ENCODE measurements around the gene PARG.
"Not testable (repeated sequence)": the region's sequence is repeated elsewhere in the genome, so short reads cannot be mapped to it uniquely, and the experiment has no call there.

PARG gene

GRCh38 chr10:49778197-49778596 is 163.6 kb downstream of the PARG start:
- no peak for DNase-seq (ENCODE audit: low read depth)
- TF ChIP-seq, protein P1, sequence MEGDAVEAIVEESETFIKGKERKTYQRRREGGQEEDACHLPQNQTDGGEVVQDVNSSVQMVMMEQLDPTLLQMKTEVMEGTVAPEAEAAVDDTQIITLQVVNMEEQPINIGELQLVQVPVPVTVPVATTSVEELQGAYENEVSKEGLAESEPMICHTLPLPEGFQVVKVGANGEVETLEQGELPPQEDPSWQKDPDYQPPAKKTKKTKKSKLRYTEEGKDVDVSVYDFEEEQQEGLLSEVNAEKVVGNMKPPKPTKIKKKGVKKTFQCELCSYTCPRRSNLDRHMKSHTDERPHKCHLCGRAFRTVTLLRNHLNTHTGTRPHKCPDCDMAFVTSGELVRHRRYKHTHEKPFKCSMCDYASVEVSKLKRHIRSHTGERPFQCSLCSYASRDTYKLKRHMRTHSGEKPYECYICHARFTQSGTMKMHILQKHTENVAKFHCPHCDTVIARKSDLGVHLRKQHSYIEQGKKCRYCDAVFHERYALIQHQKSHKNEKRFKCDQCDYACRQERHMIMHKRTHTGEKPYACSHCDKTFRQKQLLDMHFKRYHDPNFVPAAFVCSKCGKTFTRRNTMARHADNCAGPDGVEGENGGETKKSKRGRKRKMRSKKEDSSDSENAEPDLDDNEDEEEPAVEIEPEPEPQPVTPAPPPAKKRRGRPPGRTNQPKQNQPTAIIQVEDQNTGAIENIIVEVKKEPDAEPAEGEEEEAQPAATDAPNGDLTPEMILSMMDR (conservative IDR thresholded peaks at IDR 0.05; ENCODE audit: low read depth, low read length) = no peak
- no peak overlapping the region for H3K4me3 ChIP-seq (ENCODE audit: low read depth, low read length)

GRCh38 chr10:49776851-49777250 is 165.0 kb downstream of the PARG start:
- TF ChIP-seq, protein P1 (conservative IDR thresholded peaks at IDR 0.05; ENCODE audit: low read depth, low read length) = no peak
- no peak overlapping the region for H3K4me3 ChIP-seq (ENCODE audit: low read depth, low read length)
- DNase-seq (ENCODE audit: low read depth) = no peak

GRCh38 chr10:49775014-49775413 is 166.8 kb downstream of the PARG start:
- no peak overlapping the region for H3K4me3 ChIP-seq (ENCODE audit: low read depth, low read length)
- DNase-seq (ENCODE audit: low read depth) = no peak
- TF ChIP-seq, protein P1 (conservative IDR thresholded peaks at IDR 0.05; ENCODE audit: low read depth, low read length) = no peak

DNA sequence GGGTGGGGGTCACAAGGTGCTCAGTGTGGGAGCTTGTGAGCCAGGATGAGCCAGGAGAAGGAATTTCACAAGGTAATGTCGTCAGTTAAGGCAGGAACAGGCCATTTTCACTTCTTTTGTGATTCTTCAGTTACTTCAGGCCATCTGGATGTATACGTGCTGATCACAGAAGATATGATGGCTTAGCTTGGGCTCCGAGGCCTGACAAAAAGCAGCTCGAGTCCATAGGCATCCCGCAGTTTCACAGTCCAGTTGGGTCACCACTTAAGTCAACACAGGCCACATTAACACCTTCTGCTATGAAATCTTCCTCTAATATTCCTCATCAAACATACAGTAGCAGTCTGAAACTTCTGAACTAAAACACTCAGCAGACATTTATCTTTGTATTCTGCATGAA is 168.9 kb downstream of the PARG start:
- not testable (repeated sequence) for H3K4me3 ChIP-seq (ENCODE audit: low read depth, low read length); DNase-seq (ENCODE audit: low read depth)

DNA sequence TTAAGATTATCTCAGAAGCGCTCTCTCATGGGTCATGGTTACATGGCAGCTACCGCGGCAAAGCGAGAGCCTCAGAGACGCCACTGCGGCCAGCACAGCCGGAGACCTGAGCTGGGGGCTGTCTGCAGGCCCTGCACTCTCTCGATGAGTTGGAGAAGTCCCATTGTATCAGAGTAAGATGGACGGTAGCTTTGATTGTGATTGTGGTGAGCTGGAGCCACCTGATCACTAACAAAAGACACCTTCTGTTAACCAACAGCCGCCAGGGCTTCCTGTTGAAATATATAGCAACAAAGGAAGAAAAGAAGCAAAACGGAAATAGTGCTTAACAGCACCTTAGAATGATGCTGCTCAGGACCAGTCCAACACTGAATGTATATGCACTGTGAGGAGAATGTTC is 170.8 kb downstream of the PARG start:
- not testable (repeated sequence) for H3K4me3 ChIP-seq (ENCODE audit: low read depth, low read length); DNase-seq (ENCODE audit: low read depth)

DNA sequence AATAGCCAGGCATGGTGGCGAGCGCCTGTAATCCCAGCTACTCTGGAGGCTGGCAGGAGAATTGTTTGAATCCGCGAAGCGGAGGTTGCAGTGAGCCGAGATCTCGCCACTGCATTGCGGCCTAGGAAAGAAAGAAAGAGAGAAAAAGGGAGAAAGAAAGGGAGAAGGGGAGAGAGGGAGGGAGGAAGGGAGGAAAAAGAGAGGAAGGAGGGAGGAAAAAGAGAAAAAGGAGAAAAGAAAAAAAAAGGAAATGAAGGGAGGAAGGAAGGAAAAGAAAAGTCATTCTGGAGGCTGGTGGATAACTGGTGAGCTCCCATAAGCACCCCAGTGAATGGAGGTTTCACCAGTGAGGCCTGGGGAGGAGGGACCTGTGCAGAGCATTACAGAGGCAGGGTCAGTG is 172.1 kb downstream of the PARG start:
- no peak overlapping the region for H3K4me3 ChIP-seq (ENCODE audit: low read depth, low read length)
- TF ChIP-seq, protein P1 (conservative IDR thresholded peaks at IDR 0.05; ENCODE audit: low read depth, low read length) = no peak
- no peak for DNase-seq (ENCODE audit: low read depth)

GRCh38 chr10:49768731-49769130 is 173.1 kb downstream of the PARG start:
- TF ChIP-seq, protein P1 (conservative IDR thresholded peaks at IDR 0.05; ENCODE audit: low read depth, low read length) = no peak
- no peak overlapping the region for H3K4me3 ChIP-seq (ENCODE audit: low read depth, low read length)
- DNase-seq (ENCODE audit: low read depth) = no peak

DNA sequence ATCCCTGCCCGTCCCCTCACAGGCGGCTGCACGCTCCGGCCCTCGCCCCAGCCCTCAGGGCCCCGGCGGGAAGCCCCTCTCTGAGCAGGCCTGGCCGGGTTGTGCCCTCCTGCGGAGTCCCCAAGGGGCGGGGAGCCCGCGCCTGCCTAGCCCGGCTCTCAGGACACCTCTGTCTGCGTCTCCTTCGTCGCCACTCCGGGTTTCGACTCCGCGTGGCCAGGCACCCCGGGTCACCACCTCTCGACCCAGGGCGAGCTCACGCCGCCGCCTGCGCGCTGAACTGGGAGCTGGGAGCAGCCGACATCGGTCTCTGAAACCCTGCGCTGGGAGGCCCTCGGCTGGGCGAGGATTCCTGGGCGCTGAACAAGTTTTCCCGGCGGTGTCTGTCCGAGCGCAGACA is 173.5 kb downstream of the PARG start:
- H3K4me3 ChIP-seq (ENCODE audit: low read depth, low read length) = no peak overlapping the region
- DNase-seq (ENCODE audit: low read depth) = no peak
- TF ChIP-seq, protein P1 (conservative IDR thresholded peaks at IDR 0.05; ENCODE audit: low read depth, low read length) = no peak
